ENCODE results near the gene MTFP1.
"Not testable (repeated sequence)": the region's sequence is repeated elsewhere in the genome, so short reads cannot be mapped to it uniquely, and the experiment has no call there.

MTFP1 gene

DNA sequence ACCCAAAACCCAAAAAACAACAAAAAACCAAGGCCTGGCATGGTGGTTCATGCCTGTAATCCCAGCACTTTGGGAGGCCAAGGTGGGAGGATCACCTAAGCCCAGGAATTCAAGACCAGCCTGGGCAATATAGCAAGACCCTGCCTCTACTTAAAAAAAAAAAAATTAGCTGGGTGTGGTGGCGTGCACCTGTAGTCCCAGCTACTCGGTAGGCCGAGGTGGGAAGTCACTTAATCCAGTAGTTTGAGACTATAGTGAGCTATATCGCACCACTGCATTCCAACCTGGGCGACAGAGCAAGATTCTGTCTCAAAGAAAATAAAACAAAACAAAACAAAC lies 22.8 kb upstream of the MTFP1 start:
- not testable (repeated sequence) for DNase-seq

GRCh38 chr22:30404307-30404706 lies 21.3 kb upstream of the MTFP1 start:
- no peak for DNase-seq

DNA sequence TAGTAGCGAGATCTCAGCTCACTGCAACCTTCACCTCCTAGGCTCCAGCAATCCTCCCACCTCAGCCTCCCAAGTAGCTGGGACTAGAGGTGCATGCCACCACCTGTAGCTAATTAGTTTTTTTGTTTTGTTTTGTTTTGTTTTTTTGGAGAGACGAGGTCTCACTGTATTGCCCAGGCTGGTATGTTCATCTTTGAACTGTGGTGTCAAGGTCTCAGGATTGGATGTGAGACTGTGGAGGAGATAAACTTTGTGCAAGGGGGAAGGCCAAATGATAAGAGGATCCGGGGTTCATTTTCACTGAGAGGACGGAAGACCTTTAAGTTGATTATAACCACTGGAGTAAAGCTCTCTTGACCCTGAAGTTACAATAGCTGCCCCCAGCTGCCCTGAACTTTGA lies 19.8 kb upstream of the MTFP1 start:
- DNase-seq = no peak

- DNase-seq = no peak
These were observed 19.2 kb upstream of the MTFP1 start for GRCh38 chr22:30406400-30406799.

DNA sequence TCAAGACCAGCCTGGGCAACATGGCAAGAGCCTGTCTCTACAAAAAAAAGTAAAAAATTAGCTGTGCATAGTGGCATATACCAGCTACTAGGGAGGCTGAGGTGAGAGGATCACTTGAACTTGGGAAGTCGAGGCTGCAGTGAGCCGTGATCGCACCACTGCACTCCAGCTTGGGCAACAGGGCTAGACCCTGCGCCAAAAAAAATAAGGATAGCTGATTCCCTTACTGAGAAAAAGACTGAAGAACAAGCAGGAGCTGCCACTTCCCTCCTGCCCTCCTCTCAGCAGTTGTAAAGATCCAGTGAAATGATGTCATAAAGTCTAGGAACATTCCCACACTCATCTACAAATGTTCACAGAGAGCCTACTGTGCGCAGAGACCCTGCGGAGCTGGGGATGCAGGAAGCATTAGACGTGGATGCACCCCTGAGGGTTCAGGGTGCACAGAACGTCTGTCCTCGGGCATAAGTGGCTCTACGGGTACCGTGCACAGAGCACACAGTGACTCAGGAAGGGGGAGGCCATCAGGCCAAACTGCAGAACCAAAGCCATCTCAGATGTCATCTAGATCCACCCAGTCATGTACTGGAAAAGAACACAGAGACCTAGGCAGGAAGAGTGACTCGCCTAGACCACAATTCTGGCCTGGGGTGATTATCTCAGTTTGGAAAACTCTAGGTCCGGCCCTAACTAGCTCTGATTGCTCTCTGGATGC lies 17.0 kb upstream of the MTFP1 start:
- no peak for DNase-seq

- no peak for DNase-seq
These were observed 13.8 kb upstream of the MTFP1 start for GRCh38 chr22:30411780-30412179.

GRCh38 chr22:30413001-30413400 lies 12.6 kb upstream of the MTFP1 start:
- no peak for DNase-seq

DNA sequence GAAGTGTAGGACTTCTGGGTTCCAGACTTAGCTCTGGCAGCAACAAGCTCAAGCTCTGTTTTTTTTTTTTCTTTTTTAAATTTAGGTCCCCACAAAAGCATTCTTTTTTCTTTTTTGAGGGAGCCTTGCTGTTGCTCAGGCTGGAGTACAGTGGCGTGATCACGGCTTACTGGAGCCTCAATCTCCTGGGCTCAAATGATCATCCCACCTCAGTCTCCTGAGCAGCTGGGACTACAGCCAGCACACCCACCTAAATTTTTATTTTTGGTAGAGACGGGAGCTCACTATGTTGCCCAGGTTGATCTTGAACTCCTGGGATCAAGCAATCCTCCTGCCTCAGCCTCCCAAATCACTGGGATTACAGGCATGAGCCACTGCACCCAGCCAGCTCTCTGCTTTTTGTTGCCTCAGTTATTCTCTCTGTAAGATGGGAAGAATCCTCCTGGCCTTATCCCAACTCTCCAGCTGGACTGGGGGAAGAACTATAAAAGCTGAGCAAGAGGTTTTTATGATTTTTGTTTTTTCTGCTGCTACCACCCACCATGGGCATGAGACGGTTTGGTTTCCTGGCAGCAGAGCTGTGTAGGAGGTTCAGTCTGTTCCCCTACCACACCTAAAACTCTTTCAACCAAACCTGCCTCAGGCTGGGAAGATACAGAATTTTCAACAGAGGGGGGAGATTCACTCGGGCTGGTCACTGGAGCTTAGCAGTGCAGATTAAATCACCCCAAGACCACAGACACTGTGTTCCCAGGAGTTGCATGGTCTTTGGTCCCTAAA lies 11.6 kb upstream of the MTFP1 start:
- DNase-seq = no peak

DNA sequence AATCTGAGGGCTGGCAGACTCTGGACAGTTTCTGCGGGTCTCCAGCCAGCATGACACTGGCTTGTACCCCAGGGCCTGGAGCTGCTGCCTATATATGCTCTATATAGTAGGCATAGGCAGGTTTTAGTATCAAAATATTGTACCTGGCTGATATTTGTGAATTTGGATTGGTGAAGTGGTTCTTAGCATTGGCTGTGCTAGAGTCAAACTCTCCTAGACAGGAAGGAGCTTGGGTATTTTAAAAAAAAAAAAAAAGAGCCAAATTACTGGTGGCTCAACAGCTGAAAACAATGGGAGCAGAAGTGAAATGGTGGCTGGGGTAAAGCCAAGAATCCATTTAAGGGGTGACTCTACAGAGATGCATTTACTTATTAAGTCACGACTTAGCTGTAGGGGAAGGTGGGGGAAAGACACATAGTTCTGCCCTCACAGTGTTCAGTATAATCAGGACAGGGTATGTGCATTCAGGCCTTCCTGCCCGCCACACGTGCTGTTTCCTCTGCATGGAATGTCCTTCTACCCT lies 11.0 kb upstream of the MTFP1 start:
- no peak for DNase-seq

DNA sequence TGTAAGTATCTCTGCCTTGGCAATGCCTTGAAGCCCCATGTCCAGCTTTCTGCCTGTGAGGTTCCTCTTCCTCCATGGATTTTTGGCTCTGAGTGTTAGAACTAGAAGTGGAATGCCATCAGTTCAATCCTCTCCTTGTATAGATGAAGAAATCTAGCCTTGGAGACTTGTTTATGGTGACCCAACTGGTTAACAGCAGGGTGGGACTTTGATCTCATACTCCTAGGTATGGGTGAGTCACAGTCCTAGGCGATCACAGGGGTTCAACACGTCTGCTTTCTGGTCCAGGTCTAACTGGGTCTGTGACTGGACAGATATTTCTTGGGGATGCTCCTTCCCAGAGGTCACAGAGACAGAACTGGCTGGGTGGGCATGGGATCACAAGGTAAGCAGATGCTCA lies 9.2 kb upstream of the MTFP1 start:
- DNase-seq = no peak

DNA sequence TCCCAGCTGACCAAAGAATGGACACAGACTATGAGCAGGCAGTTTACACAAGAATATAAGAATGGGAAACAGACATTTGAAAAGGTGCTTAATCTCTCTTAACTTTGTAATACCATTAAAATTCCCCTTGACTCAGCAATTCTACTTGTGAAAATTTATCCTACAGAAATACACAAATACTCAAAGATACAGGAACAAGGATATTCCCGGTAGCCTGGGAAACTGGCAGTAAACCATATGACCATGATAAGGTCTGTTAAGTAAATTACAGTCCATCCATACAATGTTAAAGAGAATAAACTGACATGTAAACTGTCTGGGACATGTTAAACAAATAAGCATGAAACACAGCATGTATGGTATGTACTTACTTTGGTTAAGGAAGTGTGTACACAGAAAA lies 8.7 kb upstream of the MTFP1 start:
- DNase-seq = no peak

GRCh38 chr22:30420347-30421125 lies 5.0 kb upstream of the MTFP1 start:
- no peak for DNase-seq

- no peak for DNase-seq
These were observed 3.7 kb upstream of the MTFP1 start for GRCh38 chr22:30421695-30422480.

GRCh38 chr22:30422481-30423300 lies 2.9 kb upstream of the MTFP1 start:
- DNase-seq = no peak

- DNase-seq = no peak
These were observed 2.1 kb upstream of the MTFP1 start for GRCh38 chr22:30423301-30423958.

DNA sequence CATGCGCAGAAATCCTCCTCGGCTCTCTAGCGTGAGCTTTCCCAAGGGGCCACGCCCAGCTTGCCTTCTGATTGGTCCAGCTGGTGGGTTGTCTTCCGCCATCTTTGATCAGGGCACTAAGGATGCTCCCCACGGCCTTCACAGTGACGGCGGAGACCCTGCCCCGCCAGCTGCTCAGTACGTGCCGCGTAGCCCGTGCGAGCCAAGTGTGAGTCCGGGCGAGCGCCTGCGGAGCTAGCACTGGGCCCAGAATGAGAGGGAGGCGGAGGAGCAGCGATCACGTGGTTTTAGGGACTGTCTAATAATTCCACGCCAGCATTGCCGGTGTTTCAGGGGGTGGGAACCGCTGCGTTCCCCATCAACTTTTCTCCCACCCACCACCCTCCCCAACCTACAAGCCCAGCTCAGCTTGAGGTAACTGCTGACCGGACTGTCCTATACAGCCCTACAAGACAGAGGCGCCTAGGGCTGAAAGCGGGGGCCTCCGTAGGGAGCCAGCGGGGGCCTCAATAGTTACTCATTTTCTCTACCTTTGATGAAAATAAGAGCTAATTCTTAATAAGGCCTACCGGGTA lies 1.5 kb upstream of the MTFP1 start:
- DNase-seq = peak; percentile 99

GRCh38 chr22:30424534-30425326 lies 838 bp upstream of the MTFP1 start:
- DNase-seq = no peak

GRCh38 chr22:30425327-30425615 lies 297 bp upstream of the MTFP1 start:
- no peak for DNase-seq

GRCh38 chr22:30426388-30427353 lies 1.1 kb downstream of the MTFP1 start:
- DNase-seq = peak; percentile 87
